Measurements from ENCODE around the gene IQSEC1.

DNA sequence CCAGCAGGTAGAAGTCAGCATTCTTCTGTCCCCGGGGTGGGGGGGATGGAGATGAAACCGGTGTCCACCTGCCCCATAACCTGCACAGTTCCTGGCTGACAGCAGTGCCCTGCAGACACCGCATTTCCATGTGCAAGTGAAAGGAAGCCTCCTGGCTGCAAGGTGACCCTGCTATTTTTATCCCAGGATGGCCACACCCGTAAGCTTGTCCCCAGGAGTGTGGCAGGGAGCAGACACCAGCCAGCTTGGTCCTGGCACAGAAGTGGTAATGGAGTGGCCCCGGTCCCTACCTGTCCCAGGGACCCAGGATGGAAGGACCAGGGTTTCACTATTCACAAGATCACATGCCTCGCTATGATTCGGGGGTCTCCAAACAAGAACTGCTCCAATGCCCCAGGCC is 146.6 kb downstream of the IQSEC1 start:
- TF ChIP-seq, protein P1, sequence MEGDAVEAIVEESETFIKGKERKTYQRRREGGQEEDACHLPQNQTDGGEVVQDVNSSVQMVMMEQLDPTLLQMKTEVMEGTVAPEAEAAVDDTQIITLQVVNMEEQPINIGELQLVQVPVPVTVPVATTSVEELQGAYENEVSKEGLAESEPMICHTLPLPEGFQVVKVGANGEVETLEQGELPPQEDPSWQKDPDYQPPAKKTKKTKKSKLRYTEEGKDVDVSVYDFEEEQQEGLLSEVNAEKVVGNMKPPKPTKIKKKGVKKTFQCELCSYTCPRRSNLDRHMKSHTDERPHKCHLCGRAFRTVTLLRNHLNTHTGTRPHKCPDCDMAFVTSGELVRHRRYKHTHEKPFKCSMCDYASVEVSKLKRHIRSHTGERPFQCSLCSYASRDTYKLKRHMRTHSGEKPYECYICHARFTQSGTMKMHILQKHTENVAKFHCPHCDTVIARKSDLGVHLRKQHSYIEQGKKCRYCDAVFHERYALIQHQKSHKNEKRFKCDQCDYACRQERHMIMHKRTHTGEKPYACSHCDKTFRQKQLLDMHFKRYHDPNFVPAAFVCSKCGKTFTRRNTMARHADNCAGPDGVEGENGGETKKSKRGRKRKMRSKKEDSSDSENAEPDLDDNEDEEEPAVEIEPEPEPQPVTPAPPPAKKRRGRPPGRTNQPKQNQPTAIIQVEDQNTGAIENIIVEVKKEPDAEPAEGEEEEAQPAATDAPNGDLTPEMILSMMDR (IDR thresholded peaks at IDR 0.05; ENCODE audit: insufficient read depth, low read depth, low read length), result no peak
- no peak for TF ChIP-seq EZH2 (IDR thresholded peaks at IDR 0.05; ENCODE audit: insufficient read depth, low read length)
